Activated naive CD8-positive, alpha-beta T cell treated with anti-CD3 and anti-CD28 coated beads, Interleukin-2, amount 50 U/mL, for 24 hours (primary cell): ENCODE results near the gene CDIPT.
"Not testable (repeated sequence)": the region's sequence is repeated elsewhere in the genome, so short reads cannot be mapped to it uniquely, and the experiment has no call there.

Experiments
- ATAC-seq: fragments of 150-1000 bp; cut with Tn5 transposase; one replicate; pipeline ENCODE4 v1.10.0; 2021
- DNase-seq: peaks from one replicate; pipeline ENCODE4 v3.0.0; 2021
- H3K27ac Mint-ChIP-seq: one replicate; pipeline ENCODE4 v1.8.0; 2021; ENCODE audit warnings: mild to moderate bottlenecking, mixed read lengths
- H3K27me3 Mint-ChIP-seq: one replicate; pipeline ENCODE4 v1.8.0; 2021; ENCODE audit warnings: mixed read lengths
- H3K36me3 Mint-ChIP-seq: one replicate; pipeline ENCODE4 v1.8.0; 2021; ENCODE audit warnings: low read depth, mixed read lengths
- H3K4me1 Mint-ChIP-seq: one replicate; pipeline ENCODE4 v1.8.0; 2021; ENCODE audit warnings: mixed read lengths
- H3K4me3 Mint-ChIP-seq: one replicate; pipeline ENCODE4 v1.8.0; 2021; ENCODE audit warnings: mild to moderate bottlenecking, moderate library complexity, mixed read lengths
- H3K9me3 Mint-ChIP-seq: one replicate; pipeline ENCODE4 v1.8.0; 2021; ENCODE audit warnings: mixed read lengths

CDIPT gene

GRCh38 chr16:29836623-29837022 lies 26.4 kb downstream of the CDIPT start:
- peaks cover 10% of the 10 kb centered on the region for H3K36me3 Mint-ChIP-seq
- H3K4me3 Mint-ChIP-seq: no peak overlapping the region
- ATAC-seq (no peak), DNase-seq (no peak)
- no peak overlapping the region for H3K27ac Mint-ChIP-seq
- H3K9me3 Mint-ChIP-seq: no peaks in the 10 kb centered on the region
- no peaks in the 10 kb centered on the region for H3K27me3 Mint-ChIP-seq
- H3K4me1 Mint-ChIP-seq: peaks cover 11% of the 10 kb centered on the region

- no peaks in the 10 kb centered on the region for H3K27me3 Mint-ChIP-seq
- H3K27ac Mint-ChIP-seq: peak overlapping the region; percentile 37
Observed at GRCh38 chr16:29835926-29836325, 27.1 kb downstream of the CDIPT start.

GRCh38 chr16:29834079-29834478 lies 28.9 kb downstream of the CDIPT start:
- ATAC-seq (no peak), DNase-seq (peak; percentile 23)
- peaks cover 16% of the 10 kb centered on the region for H3K4me1 Mint-ChIP-seq
- H3K9me3 Mint-ChIP-seq: no peaks in the 10 kb centered on the region
- peaks cover 10% of the 10 kb centered on the region for H3K36me3 Mint-ChIP-seq
- H3K4me3 Mint-ChIP-seq: peak overlapping the region; percentile 4
- H3K27me3 Mint-ChIP-seq: no peaks in the 10 kb centered on the region
- H3K27ac Mint-ChIP-seq: peak overlapping the region; percentile 85

More at GRCh38 chr16:29835926-29836325, 27.1 kb downstream of the CDIPT start:
- Mint-ChIP-seq H3K4me1 (peaks cover 11% of the 10 kb centered on the region), H3K4me3 (no peak overlapping the region), H3K36me3 (peaks cover 10% of the 10 kb centered on the region), H3K9me3 (no peaks in the 10 kb centered on the region)
- DNase-seq (no peak), ATAC-seq (no peak)

GRCh38 chr16:29833219-29833618 lies 29.8 kb downstream of the CDIPT start:
- H3K36me3 Mint-ChIP-seq, H3K4me3 Mint-ChIP-seq, H3K9me3 Mint-ChIP-seq, DNase-seq, ATAC-seq, H3K27me3 Mint-ChIP-seq: not testable (repeated sequence)
- Mint-ChIP-seq H3K27ac (peak overlapping the region; percentile 52), H3K4me1 (peaks cover 21% of the 10 kb centered on the region)

DNA sequence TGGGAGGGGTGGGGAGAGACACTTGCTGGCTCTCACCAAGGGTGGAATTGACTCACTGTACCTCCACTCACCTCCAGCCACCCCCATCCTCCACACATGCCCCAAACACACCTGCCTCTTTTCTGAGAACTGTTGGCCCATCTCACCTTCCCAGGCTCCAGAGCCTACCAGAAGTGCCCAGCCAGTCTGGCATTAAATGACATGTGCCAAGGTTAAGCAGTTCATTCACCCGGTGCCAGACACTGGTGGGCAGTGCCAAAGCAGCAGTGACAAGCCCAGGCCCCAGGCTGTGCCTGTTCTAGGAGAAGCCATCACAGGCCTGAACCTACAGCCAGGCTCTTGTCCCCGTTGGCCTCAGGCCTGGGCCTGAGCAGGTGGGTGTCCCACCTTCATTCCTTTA lies 31.5 kb downstream of the CDIPT start:
- no peak for ATAC-seq
- Mint-ChIP-seq H3K27ac (no peak overlapping the region), H3K4me1 (peaks cover 38% of the 10 kb centered on the region)

GRCh38 chr16:29830774-29831173 lies 32.3 kb downstream of the CDIPT start:
- Mint-ChIP-seq H3K36me3 (peaks cover 7% of the 10 kb centered on the region), H3K4me3 (no peak overlapping the region), H3K27ac (no peak overlapping the region), H3K27me3 (no peaks in the 10 kb centered on the region), H3K4me1 (peaks cover 45% of the 10 kb centered on the region), H3K9me3 (no peaks in the 10 kb centered on the region)
- no peak for ATAC-seq
- DNase-seq: no peak

More for the DNA sequence above, 31.5 kb downstream of the CDIPT start:
- Mint-ChIP-seq H3K36me3 (peaks cover 7% of the 10 kb centered on the region), H3K9me3 (no peaks in the 10 kb centered on the region), H3K27me3 (no peaks in the 10 kb centered on the region), H3K4me3 (no peak overlapping the region)
- no peak for DNase-seq

DNA sequence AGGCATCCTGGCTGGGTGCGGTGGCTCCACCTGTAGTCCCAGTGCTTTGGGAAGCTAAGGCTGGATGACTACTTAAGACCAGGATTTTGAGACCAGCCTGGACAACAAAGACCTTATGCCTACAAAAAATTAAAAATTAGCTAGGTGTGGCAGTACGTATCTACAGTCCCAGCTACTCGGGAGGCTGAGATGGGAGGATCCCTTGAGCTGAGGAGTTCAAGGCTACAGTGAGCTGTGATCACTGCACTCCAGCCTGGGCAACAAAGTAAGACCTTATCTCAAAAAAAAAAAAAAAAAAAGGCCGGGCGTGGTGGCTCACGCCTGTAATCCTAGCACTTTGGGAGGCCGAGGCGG lies 36.7 kb downstream of the CDIPT start:
- H3K4me3 Mint-ChIP-seq: peak overlapping the region; percentile 61
- no peak for DNase-seq
- no peaks in the 10 kb centered on the region for H3K36me3 Mint-ChIP-seq
- H3K27me3 Mint-ChIP-seq: no peaks in the 10 kb centered on the region
- no peak for ATAC-seq
- no peaks in the 10 kb centered on the region for H3K9me3 Mint-ChIP-seq
- H3K4me1 Mint-ChIP-seq: peaks cover 79% of the 10 kb centered on the region
- H3K27ac Mint-ChIP-seq: peak overlapping the region; percentile 88

- H3K4me1 Mint-ChIP-seq: peaks cover 86% of the 10 kb centered on the region
- no peaks in the 10 kb centered on the region for H3K36me3 Mint-ChIP-seq
- peak; percentile 59 for DNase-seq
- no peaks in the 10 kb centered on the region for H3K9me3 Mint-ChIP-seq
- H3K4me3 Mint-ChIP-seq: peak overlapping the region; percentile 54
- no peaks in the 10 kb centered on the region for H3K27me3 Mint-ChIP-seq
- peak overlapping the region; percentile 93 for H3K27ac Mint-ChIP-seq
- peak; percentile 64 for ATAC-seq
Observed at GRCh38 chr16:29825145-29826044, 37.6 kb downstream of the CDIPT start.

GRCh38 chr16:29824589-29825144 lies 38.4 kb downstream of the CDIPT start:
- no peaks in the 10 kb centered on the region for H3K9me3 Mint-ChIP-seq
- H3K27ac Mint-ChIP-seq: peak overlapping the region; percentile 93
- H3K4me1 Mint-ChIP-seq: peaks cover 90% of the 10 kb centered on the region
- H3K36me3 Mint-ChIP-seq: peaks cover 1% of the 10 kb centered on the region
- DNase-seq (no peak), ATAC-seq (no peak)
- H3K27me3 Mint-ChIP-seq: no peaks in the 10 kb centered on the region
- H3K4me3 Mint-ChIP-seq: peak overlapping the region; percentile 54

DNA sequence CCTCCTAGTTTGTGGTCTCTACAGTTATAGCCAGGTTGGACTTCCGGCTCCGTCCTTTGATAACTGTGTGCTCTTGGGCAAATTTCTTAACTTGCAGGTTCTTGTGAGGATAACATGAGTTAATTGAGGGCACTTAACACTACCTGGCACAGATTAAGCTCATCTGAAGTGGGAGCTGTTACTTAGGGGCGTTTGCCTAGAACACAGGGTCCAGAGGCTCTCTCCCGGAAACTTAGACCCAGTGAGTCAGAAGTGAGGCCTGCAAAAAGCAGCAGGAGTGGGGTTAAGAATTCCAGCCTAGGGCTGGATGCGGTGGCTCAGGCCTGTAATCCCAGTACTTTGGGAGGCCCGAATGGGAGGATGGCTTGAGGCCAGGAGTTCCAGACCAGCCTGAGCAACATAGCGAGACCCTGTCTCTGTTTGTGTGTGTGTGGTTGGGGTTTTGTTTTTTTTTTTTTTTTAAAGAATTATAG lies 41.3 kb downstream of the CDIPT start:
- H3K27ac Mint-ChIP-seq: peak overlapping the region; percentile 93
- H3K4me3 Mint-ChIP-seq: peak overlapping the region; percentile 87
- H3K4me1 Mint-ChIP-seq: peaks cover 90% of the 10 kb centered on the region
- H3K27me3 Mint-ChIP-seq: no peaks in the 10 kb centered on the region
- no peak for DNase-seq
- no peaks in the 10 kb centered on the region for H3K9me3 Mint-ChIP-seq
- ATAC-seq: no peak
- peaks cover 20% of the 10 kb centered on the region for H3K36me3 Mint-ChIP-seq

DNA sequence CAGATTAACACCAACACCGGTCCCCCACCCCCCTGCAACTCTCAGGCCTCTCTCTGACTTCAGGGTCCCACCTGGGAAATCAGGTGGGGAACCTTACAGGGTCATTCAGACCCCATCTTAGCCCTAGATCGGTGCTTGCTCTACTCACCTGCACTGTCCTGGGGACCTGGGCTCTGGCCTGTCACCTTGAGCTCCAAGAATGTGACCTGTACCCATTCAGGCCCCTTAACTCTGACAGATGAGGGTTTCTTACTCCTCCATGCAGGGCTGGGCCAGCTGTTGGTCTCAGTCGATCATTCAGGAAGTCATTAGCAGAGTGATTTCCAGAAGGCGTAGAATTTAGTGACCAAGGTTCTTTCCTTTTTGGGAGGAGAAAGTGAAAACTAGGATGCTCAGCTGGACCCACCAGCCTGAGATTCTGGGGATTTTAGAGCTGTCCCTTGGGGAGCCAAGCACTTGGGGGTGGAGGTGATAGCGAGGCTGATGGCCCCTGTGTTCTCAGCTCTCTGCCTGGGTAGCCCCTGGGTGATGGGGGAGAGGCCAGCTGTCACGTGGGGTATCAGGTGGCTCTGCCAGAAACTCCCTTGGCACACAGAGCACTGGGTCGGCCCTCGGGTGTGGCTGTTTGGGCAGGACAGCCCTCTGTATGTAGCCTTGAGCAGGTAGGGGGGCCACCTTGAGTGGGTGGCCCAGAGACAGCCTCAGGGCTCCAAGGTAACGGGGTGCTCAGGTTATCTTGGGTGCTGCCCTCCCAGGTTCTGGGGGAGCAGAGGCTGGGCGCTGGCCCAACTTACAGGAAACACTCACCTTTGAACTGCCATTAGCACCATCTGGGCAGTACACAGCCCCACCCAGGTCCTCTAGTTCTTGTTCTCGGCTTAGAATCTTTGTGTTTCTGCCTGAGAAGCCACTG lies 42.0 kb downstream of the CDIPT start:
- peak overlapping the region; percentile 87 for H3K4me3 Mint-ChIP-seq
- DNase-seq (peak; percentile 62), ATAC-seq (peak; percentile 20)
- no peaks in the 10 kb centered on the region for H3K27me3 Mint-ChIP-seq
- H3K9me3 Mint-ChIP-seq: no peaks in the 10 kb centered on the region
- peak overlapping the region; percentile 93 for H3K27ac Mint-ChIP-seq
- peaks cover 20% of the 10 kb centered on the region for H3K36me3 Mint-ChIP-seq
- H3K4me1 Mint-ChIP-seq: peaks cover 83% of the 10 kb centered on the region

GRCh38 chr16:29820271-29820701 lies 42.7 kb downstream of the CDIPT start, which contains the start of gene MVP:
MVP (plus strand) TSS chr16:29820462; CDS start chr16:29830550, 10,088 bp downstream.
- DNase-seq: peak; percentile 54
- Mint-ChIP-seq H3K4me1 (peaks cover 83% of the 10 kb centered on the region), H3K27me3 (peaks cover 4% of the 10 kb centered on the region), H3K9me3 (no peaks in the 10 kb centered on the region), H3K4me3 (peak within 1 kb of the TSS; percentile 87), H3K36me3 (peaks cover 24% of the 10 kb centered on the region), H3K27ac (peak within 1 kb of the TSS; percentile 93)
- ATAC-seq: no peak

DNA sequence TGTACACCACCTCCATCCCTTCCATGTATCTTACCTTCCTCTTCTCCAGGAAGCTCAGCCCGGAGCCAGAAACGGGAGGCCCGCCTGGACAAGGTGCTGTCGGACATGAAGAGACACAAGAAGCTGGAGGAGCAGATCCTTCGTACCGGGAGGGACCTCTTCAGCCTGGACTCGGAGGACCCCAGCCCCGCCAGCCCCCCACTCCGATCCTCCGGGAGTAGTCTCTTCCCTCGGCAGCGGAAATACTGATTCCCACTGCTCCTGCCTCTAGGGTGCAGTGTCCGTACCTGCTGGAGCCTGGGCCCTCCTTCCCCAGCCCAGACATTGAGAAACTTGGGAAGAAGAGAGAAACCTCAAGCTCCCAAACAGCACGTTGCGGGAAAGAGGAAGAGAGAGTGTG lies 43.5 kb downstream of the CDIPT start:
- Mint-ChIP-seq H3K36me3 (peaks cover 24% of the 10 kb centered on the region), H3K9me3 (no peaks in the 10 kb centered on the region), H3K27ac (peak overlapping the region; percentile 93), H3K27me3 (peaks cover 4% of the 10 kb centered on the region), H3K4me3 (peak overlapping the region; percentile 87), H3K4me1 (peaks cover 83% of the 10 kb centered on the region)
- DNase-seq (no peak), ATAC-seq (no peak)

- H3K4me3 Mint-ChIP-seq: peak overlapping the region; percentile 98
- H3K27me3 Mint-ChIP-seq: peaks cover 4% of the 10 kb centered on the region
- peaks cover 24% of the 10 kb centered on the region for H3K36me3 Mint-ChIP-seq
- no peaks in the 10 kb centered on the region for H3K9me3 Mint-ChIP-seq
- ATAC-seq (no peak), DNase-seq (no peak)
- peak overlapping the region; percentile 74 for H3K27ac Mint-ChIP-seq
- peaks cover 71% of the 10 kb centered on the region for H3K4me1 Mint-ChIP-seq
Observed at GRCh38 chr16:29818082-29818481, 44.9 kb downstream of the CDIPT start.
